ENCODE measurements around the gene CHMP1B. TPM values are rescaled to one million over a fixed set of nuclear protein-coding genes. Genes with fewer than 3 reads are reported as not detected.

The CHMP1B gene
- total RNA-seq, 1 donor from 2014 or later, result 140 TPM

DNA sequence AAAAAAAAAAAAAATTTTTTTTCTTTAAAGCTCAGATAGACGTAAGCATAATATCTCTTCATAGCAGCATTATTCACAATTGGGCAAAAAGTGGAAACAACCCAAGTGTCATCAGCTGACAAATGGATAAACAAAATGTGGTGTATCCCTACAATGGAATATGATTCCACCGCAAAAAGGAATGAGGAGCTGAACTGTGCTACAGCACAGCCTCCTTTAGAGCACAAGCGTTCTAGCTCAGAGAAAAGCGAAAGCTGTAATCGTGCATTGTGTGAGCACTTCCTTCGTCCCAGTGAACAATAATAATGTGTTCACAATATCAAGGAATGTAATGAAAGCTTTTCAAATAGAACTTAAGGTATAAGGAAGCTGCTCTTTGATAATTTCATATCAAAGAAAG lies 11.7 kb upstream of the CHMP1B start:
- no peaks in the 10 kb centered on the region for H3K36me3 ChIP-seq (ENCODE audit: control insufficient read depth, insufficient read depth, low read length)
- no peak for TF ChIP-seq CTCF (IDR thresholded peaks at IDR 0.05; ENCODE audit: insufficient read depth, low read length, severe bottlenecking)
- no peak overlapping the region for H3K4me3 ChIP-seq (ENCODE audit: low read depth, low read length)
- DNase-seq (ENCODE audit: low read depth), result no peak
- no peaks in the 10 kb centered on the region for H3K27me3 ChIP-seq (ENCODE audit: control insufficient read depth, insufficient read depth, low read length)
- FAIRE-seq, result no peak

GRCh38 chr18:11840493-11840892 lies 10.7 kb upstream of the CHMP1B start:
- no peak for TF ChIP-seq CTCF (IDR thresholded peaks at IDR 0.05; ENCODE audit: insufficient read depth, low read length, severe bottlenecking)
- FAIRE-seq, result no peak
- H3K27me3 ChIP-seq (ENCODE audit: control insufficient read depth, insufficient read depth, low read length), result no peaks in the 10 kb centered on the region
- no peaks in the 10 kb centered on the region for H3K36me3 ChIP-seq (ENCODE audit: control insufficient read depth, insufficient read depth, low read length)
- H3K4me3 ChIP-seq (ENCODE audit: low read depth, low read length), result no peak overlapping the region
- no peak for DNase-seq (ENCODE audit: low read depth)

- no peaks in the 10 kb centered on the region for H3K36me3 ChIP-seq (ENCODE audit: control insufficient read depth, insufficient read depth, low read length)
- TF ChIP-seq CTCF (IDR thresholded peaks at IDR 0.05; ENCODE audit: insufficient read depth, low read length, severe bottlenecking), result no peak
- FAIRE-seq (no peak), DNase-seq (ENCODE audit: low read depth) (no peak)
- no peak overlapping the region for H3K4me3 ChIP-seq (ENCODE audit: low read depth, low read length)
- H3K27me3 ChIP-seq (ENCODE audit: control insufficient read depth, insufficient read depth, low read length), result no peaks in the 10 kb centered on the region
Observed at GRCh38 chr18:11842562-11842961, 8.7 kb upstream of the CHMP1B start.

DNA sequence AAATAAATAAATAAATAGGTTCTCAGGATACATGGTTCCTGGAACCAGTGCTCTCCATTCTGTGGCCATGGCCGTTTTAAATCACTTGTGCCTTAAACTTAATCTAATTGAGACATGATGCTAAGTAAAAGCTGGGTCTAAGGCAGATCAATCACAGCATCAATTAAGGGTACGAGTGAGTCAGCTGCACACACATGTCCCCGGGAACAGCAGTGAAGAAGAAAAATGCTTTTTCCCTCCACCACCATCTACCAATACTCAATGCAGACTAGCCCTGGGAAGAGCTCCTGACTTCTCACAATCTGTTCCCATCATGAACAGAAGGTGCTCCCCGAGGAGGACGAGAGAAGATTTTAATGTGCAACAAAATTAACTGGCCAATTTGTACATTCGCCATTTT lies 6.8 kb upstream of the CHMP1B start:
- Histone ChIP-seq H3K36me3 (ENCODE audit: control insufficient read depth, insufficient read depth, low read length) (no peaks in the 10 kb centered on the region), H3K4me3 (ENCODE audit: low read depth, low read length) (no peak overlapping the region), H3K27me3 (ENCODE audit: control insufficient read depth, insufficient read depth, low read length) (no peaks in the 10 kb centered on the region)
- no peak for TF ChIP-seq CTCF (IDR thresholded peaks at IDR 0.05; ENCODE audit: insufficient read depth, low read length, severe bottlenecking)
- no peak for DNase-seq (ENCODE audit: low read depth)
- FAIRE-seq, result no peak

DNA sequence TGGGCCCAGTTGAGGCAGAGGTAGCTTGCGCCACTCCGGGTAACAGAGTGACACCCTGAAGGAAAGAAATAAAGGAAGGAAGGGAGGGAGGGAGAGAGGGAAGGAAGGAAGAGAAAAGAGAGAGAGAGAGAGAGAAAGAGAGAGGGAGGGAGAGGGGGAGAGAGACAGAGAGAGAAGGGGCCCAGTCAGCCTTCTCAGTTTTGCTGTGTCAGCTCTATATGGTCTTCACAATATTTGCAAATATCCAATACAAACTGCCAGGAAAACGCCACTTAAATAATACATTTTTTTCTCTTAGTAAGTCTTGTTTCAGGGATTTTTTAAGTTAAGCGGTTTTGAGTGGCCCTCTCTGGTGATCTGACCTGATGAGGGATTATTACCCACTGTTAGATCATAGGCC lies 5.6 kb upstream of the CHMP1B start:
- Histone ChIP-seq H3K4me3 (ENCODE audit: low read depth, low read length) (no peak overlapping the region), H3K27me3 (ENCODE audit: control insufficient read depth, insufficient read depth, low read length) (no peaks in the 10 kb centered on the region), H3K36me3 (ENCODE audit: control insufficient read depth, insufficient read depth, low read length) (no peaks in the 10 kb centered on the region)
- FAIRE-seq (no peak), DNase-seq (ENCODE audit: low read depth) (no peak)
- TF ChIP-seq CTCF (IDR thresholded peaks at IDR 0.05; ENCODE audit: insufficient read depth, low read length, severe bottlenecking), result no peak

- DNase-seq (ENCODE audit: low read depth) (no peak), FAIRE-seq (no peak)
- TF ChIP-seq CTCF (IDR thresholded peaks at IDR 0.05; ENCODE audit: insufficient read depth, low read length, severe bottlenecking), result no peak
- Histone ChIP-seq H3K36me3 (ENCODE audit: control insufficient read depth, insufficient read depth, low read length) (no peaks in the 10 kb centered on the region), H3K27me3 (ENCODE audit: control insufficient read depth, insufficient read depth, low read length) (no peaks in the 10 kb centered on the region), H3K4me3 (ENCODE audit: low read depth, low read length) (no peak overlapping the region)
Observed at GRCh38 chr18:11847811-11848210, 3.4 kb upstream of the CHMP1B start.

Data from bronchial epithelial cell (primary cell).